Neural progenitor cell (in vitro differentiated cells): ENCODE measurements around the gene MTX1.

Source experiments
- EZH2phosphoT487 ChIP-seq: fragments of 200-600 bp; sonication (generic); IDR thresholded peaks from 2 replicates; pipeline ENCODE4 v1.6.1; 2017; ENCODE audit warnings: antibody characterized with exemption
- TF ChIP-seq, protein P1 (sequence below): fragments of 200-600 bp; sonication (generic); IDR thresholded peaks from 2 replicates; pipeline ENCODE4 v1.5.1; 2017; ENCODE audit warnings: antibody characterized with exemption, mild to moderate bottlenecking

DNA sequence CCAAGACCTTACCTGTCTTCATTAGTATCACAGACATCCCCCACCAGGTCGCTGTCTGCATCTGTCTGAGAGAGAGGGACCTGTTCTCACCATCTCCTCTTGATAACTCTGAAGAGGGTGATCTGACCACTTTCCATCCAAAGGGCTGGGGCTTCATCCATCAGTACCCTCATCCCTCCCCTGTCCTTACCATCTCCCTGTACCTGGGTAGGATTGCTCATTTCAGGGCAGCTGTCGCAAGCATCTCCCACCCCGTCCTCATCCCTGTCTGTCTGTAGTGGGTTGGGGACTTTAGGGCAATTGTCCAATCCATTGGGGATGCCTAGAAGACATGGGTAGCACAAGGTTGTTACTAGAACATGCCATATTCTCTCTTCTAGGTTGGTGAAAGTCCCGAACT lies 8.7 kb upstream of the MTX1 start:
- TF ChIP-seq, protein P1, sequence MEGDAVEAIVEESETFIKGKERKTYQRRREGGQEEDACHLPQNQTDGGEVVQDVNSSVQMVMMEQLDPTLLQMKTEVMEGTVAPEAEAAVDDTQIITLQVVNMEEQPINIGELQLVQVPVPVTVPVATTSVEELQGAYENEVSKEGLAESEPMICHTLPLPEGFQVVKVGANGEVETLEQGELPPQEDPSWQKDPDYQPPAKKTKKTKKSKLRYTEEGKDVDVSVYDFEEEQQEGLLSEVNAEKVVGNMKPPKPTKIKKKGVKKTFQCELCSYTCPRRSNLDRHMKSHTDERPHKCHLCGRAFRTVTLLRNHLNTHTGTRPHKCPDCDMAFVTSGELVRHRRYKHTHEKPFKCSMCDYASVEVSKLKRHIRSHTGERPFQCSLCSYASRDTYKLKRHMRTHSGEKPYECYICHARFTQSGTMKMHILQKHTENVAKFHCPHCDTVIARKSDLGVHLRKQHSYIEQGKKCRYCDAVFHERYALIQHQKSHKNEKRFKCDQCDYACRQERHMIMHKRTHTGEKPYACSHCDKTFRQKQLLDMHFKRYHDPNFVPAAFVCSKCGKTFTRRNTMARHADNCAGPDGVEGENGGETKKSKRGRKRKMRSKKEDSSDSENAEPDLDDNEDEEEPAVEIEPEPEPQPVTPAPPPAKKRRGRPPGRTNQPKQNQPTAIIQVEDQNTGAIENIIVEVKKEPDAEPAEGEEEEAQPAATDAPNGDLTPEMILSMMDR: no peak
- no peak for TF ChIP-seq EZH2phosphoT487
